Psoas muscle (tissue), 8 donors: ENCODE measurements around the gene SEC16B. TPM values are rescaled to one million over a fixed set of nuclear protein-coding genes. Genes with fewer than 3 reads are reported as not detected.

Source experiments
- ATAC-seq, 4 donors: fragments of 200-7000 bp; cut with Tn5 transposase; one replicate each; pipeline ENCODE4 v1.9.1; 2020; ENCODE audit warnings: moderate library complexity in 3 of 4, mild to moderate bottlenecking in 2 of 4
- DNase-seq, 2 donors: peaks; one replicate each; pipeline ENCODE4 v3.0.0-alpha.2; 2020
- H3K27ac ChIP-seq: fragments of 200-600 bp; one replicate; pipeline ENCODE4 v1.8.0; 2022
- H3K27me3 ChIP-seq, 3 donors: fragments of 200-600 bp in 1 of 3; one replicate each; pipeline versions ENCODE4 v1.6.1 to v1.8.0; 2013 to 2022; ENCODE audit warnings: low read length in 2 of 3, mild to moderate bottlenecking in 2 of 3, moderate library complexity in 1 of 3; ENCODE audit not compliant: insufficient read depth in 3 of 3
- H3K36me3 ChIP-seq, 2 donors: fragments of 200-600 bp in 1 of 2; one replicate each; pipeline versions ENCODE4 v1.6.1 to v1.8.0; 2013 to 2022; ENCODE audit warnings: low read depth in 1 of 2, mild to moderate bottlenecking in 1 of 2, moderate library complexity in 1 of 2; ENCODE audit not compliant: insufficient read depth in 1 of 2
- H3K4me1 ChIP-seq: fragments of 200-600 bp; one replicate; pipeline ENCODE4 v1.8.0; 2022
- H3K4me3 ChIP-seq: fragments of 200-600 bp; one replicate; pipeline ENCODE4 v1.8.0; 2022; ENCODE audit warnings: mild to moderate bottlenecking
- H3K9me3 ChIP-seq: fragments of 200-600 bp; one replicate; pipeline ENCODE4 v1.8.0; 2022
- WGBS, 3 donors: extraction: QIAGEN DNeasy Blood & Tissue Kit; methylation state at CpG; one replicate each; pipeline versions ENCODE4 v1.1.6 to v1.1.7; 2013; 5-methylcytosine and 5-hydroxymethylcytosine counted together
- intact Hi-C, 2 donors: fragments of 100-400 bp; cut with DNase I; formaldehyde crosslinking; loops; one replicate each; pipeline versions ENCODE4 v1.11.0 to v1.14.2; 2022
- polyA plus RNA-seq, 3 donors: library from polyadenylated mRNA; stranded (reverse); fragments of 200-250 nt; gene quantifications; one replicate each; pipeline ENCODE4 v1.2.3, GENCODE V29; 2013
- total RNA-seq, 4 donors: library from RNA; stranded (reverse); fragmentation: NEBNext Ultra II Directional in 2 of 4; extraction: Animal tissue kit (Norgen Biotek cat#: 25700) in 2 of 4; gene quantifications; one replicate each; pipeline versions ENCODE4 v1.2.1 to v1.2.4, GENCODE V29; 2021 to 2023
- TF ChIP-seq, protein P1 (sequence below): fragments of 200-600 bp; IDR thresholded peaks from one replicate; pipeline ENCODE4 v1.8.0; 2022; ENCODE audit warnings: antibody characterized with exemption
- donor health status: healthy with polysubstance abuse.
- donor health status: DM: no; HTN: no; CAD: no; lungs with moderate emphysema.
- donor health status: Bipolar disorder and iron deficiency.
- donor health status: healthy.
- donor health status: DM: yes; HTN: yes; CAD: no.
- donor health status: DM: no; HTN: no; CAD: no.
- donor health status: DM: no; HTN: no; CAD: no.
- donor health status: DM: yes; HTN: yes; CAD: no.

SEC16B gene
- total and polyA plus RNA-seq, 7 donors: 0.42 to 2.3 (median 0.81) TPM

DNA sequence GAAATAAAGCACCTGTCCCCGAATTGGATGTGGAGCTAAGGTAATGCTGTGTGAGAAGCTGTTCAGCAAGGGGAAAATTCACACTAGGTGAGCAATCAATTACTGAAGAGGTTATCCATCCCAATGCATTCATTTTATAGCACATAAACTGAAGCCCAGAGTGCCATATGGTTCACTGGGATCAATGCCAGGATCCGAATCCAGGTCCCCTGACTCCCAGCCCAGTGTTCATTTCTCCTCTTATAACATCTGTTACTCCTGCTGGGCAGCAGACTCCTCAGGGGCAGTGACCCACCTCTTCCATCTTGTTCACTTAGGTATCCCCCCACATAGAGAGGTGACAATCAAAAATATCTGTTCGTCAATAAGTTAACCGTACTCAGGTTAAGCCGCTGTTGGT lies 13.2 kb upstream of the SEC16B start:
- no peak for ATAC-seq
- intact Hi-C loops: loop anchor here in 1 of 2 donors (10.0 kb wide), 1 partner anchor 52 kb away; no protein-coding TSS in a partner anchor
- TF ChIP-seq, protein P1, sequence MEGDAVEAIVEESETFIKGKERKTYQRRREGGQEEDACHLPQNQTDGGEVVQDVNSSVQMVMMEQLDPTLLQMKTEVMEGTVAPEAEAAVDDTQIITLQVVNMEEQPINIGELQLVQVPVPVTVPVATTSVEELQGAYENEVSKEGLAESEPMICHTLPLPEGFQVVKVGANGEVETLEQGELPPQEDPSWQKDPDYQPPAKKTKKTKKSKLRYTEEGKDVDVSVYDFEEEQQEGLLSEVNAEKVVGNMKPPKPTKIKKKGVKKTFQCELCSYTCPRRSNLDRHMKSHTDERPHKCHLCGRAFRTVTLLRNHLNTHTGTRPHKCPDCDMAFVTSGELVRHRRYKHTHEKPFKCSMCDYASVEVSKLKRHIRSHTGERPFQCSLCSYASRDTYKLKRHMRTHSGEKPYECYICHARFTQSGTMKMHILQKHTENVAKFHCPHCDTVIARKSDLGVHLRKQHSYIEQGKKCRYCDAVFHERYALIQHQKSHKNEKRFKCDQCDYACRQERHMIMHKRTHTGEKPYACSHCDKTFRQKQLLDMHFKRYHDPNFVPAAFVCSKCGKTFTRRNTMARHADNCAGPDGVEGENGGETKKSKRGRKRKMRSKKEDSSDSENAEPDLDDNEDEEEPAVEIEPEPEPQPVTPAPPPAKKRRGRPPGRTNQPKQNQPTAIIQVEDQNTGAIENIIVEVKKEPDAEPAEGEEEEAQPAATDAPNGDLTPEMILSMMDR: no peak

GRCh38 chr1:177981200-177981599 lies 11.3 kb upstream of the SEC16B start:
- Histone ChIP-seq H3K4me1 (no peaks in the 10 kb centered on the region), H3K27ac (no peak overlapping the region), H3K4me3 (no peak overlapping the region), H3K27me3 (no peaks in the 10 kb centered on the region), H3K9me3 (no peaks in the 10 kb centered on the region), H3K36me3 (no peaks in the 10 kb centered on the region)
- TF ChIP-seq, protein P1: no peak
- WGBS, 3 donors: 70 to 72% (median 72%) methylated on average over 1 of the region's 1 CpG
- intact Hi-C loops: loop anchor here in 1 of 2 donors (10.0 kb wide), 1 partner anchor 54 kb away; no protein-coding TSS in a partner anchor
- ATAC-seq (no peak), DNase-seq (no peak)

More for the DNA sequence above, 13.2 kb upstream of the SEC16B start:
- Histone ChIP-seq H3K4me1 (no peaks in the 10 kb centered on the region), H3K9me3 (no peaks in the 10 kb centered on the region), H3K27ac (no peak overlapping the region), H3K27me3 (no peaks in the 10 kb centered on the region), H3K36me3 (no peaks in the 10 kb centered on the region), H3K4me3 (no peak overlapping the region)
- 71 to 79% (median 74%) methylated on average over 5 of the region's 5 CpGs for WGBS, 3 donors
- no peak for DNase-seq

DNA sequence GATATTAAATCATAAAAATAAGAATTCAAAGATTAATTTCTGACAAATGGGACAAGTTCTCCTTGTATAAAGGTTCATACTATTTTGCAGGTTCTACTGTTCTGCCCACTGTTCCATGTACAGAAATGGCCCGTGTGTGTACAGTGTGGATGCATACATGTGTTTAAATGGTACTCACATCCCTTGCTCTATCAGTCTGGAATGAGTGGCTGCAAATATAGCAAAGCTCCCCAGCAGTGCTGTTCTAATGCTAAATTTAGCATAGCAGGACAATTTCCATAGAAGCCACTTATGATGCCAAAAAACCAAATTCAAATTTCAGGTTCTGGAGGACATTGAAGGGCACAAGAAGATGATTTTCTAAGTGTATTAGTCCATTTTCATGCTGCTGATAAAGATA lies 9.4 kb upstream of the SEC16B start:
- H3K9me3 ChIP-seq: no peaks in the 10 kb centered on the region
- no peak overlapping the region for H3K4me3 ChIP-seq
- DNase-seq (no peak), ATAC-seq (no peak)
- H3K27ac ChIP-seq: no peak overlapping the region
- no peaks in the 10 kb centered on the region for H3K27me3 ChIP-seq
- intact Hi-C loops: no loop called here
- no peaks in the 10 kb centered on the region for H3K36me3 ChIP-seq
- TF ChIP-seq, protein P1: no peak
- 79 to 89% (median 88%) methylated on average over 1 of the region's 1 CpG for WGBS, 3 donors
- no peaks in the 10 kb centered on the region for H3K4me1 ChIP-seq

GRCh38 chr1:177978530-177978929 lies 8.7 kb upstream of the SEC16B start:
- H3K27ac ChIP-seq: no peak overlapping the region
- intact Hi-C loops: no loop called here
- no peak overlapping the region for H3K4me3 ChIP-seq
- H3K4me1 ChIP-seq: no peaks in the 10 kb centered on the region
- no peaks in the 10 kb centered on the region for H3K27me3 ChIP-seq
- TF ChIP-seq, protein P1: no peak
- H3K9me3 ChIP-seq: no peaks in the 10 kb centered on the region
- DNase-seq: no peak
- no peaks in the 10 kb centered on the region for H3K36me3 ChIP-seq
- 96 to 100% (median 98%) methylated on average over 1 of the region's 1 CpG for WGBS, 3 donors
- ATAC-seq: no peak

DNA sequence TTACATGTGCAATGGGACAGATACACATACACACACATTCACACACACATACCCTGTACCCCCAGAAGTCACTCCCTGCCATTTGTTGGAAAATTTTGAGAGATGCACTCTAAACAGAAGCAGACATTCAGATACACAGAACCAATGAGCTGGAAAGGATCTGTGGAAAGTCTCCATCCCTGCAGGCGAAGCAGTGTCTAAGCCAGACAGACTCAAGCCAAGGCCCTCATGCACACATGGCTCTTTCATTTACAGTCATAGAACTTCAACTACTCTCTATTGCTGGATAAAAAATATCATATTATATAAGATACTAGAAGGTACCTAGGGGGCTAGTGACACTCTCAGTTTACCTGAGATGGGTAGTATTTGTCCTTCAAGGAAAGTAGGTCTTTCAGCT lies 7.3 kb upstream of the SEC16B start:
- no peaks in the 10 kb centered on the region for H3K36me3 ChIP-seq
- intact Hi-C loops: no loop called here

More for the DNA sequence above, 7.3 kb upstream of the SEC16B start:
- H3K27me3 ChIP-seq: no peaks in the 10 kb centered on the region
- DNase-seq: no peak
- 72 to 79% (median 73%) methylated on average over 1 of the region's 1 CpG for WGBS, 3 donors
- no peaks in the 10 kb centered on the region for H3K4me1 ChIP-seq
- no peak overlapping the region for H3K4me3 ChIP-seq
- TF ChIP-seq, protein P1: no peak
- no peak for ATAC-seq
- H3K27ac ChIP-seq: no peak overlapping the region
- H3K9me3 ChIP-seq: no peaks in the 10 kb centered on the region
